A673 (cell line): ENCODE data around the gene LRRC74B. TPM values are rescaled to one million over a fixed set of nuclear protein-coding genes. Genes with fewer than 3 reads are reported as not detected.
"Not testable (repeated sequence)": the region's sequence is repeated elsewhere in the genome, so short reads cannot be mapped to it uniquely, and the experiment has no call there.

ENCODE experiments used
- BruUV-seq: library from RNA; stranded (reverse); fragments of 400-500 nt; replicated peaks from 2 replicates; lab custom pipeline; 2021; lab: Mats Ljungman, UMichigan
- CTCF ChIA-PET: fragments of 300-600 bp; sonication (Branson Sonifier 250); formaldehyde crosslinking; loops from one replicate; lab custom pipeline; 2022; ENCODE audit warnings: antibody characterized with exemption; lab: Charles Lee
- POLR2A ChIA-PET: fragments of 300-600 bp; sonication (Branson Sonifier 250); formaldehyde crosslinking; loops from one replicate; lab custom pipeline; 2022; ENCODE audit warnings: antibody characterized with exemption; ENCODE audit not compliant: low non-redundant PET; lab: Charles Lee
- DNase-seq: peaks from one replicate; pipeline ENCODE4 v3.0.0-alpha.2; 2015; ENCODE audit warnings: low spot score
- H3K27ac ChIP-seq: fragments of 200-600 bp; sonication (generic); 2 replicates; pipeline ENCODE4 v1.5.1; 2016; ENCODE audit warnings: mixed run types, low read depth, mild to moderate bottlenecking, mixed read lengths, antibody characterized with exemption, low read length; ENCODE audit not compliant: poor library complexity, severe bottlenecking
- H3K27me3 ChIP-seq: fragments of 200-600 bp; sonication (generic); replicated peaks from 2 replicates; pipeline ENCODE4 v1.6.1; 2017; ENCODE audit warnings: mixed run types, low read depth, mild to moderate bottlenecking, mixed read lengths, antibody characterized with exemption, low read length; ENCODE audit not compliant: insufficient read depth, poor library complexity
- H3K36me3 ChIP-seq: fragments of 200-600 bp; sonication (generic); 2 replicates; pipeline ENCODE4 v1.6.1; 2016; ENCODE audit warnings: mixed run types, mild to moderate bottlenecking, mixed read lengths, antibody characterized with exemption, low read length; ENCODE audit not compliant: insufficient read depth, poor library complexity, severe bottlenecking
- H3K4me1 ChIP-seq: fragments of 200-600 bp; sonication (generic); 2 replicates; pipeline ENCODE4 v1.6.1; 2017; ENCODE audit warnings: mixed run types, mild to moderate bottlenecking, mixed read lengths, antibody characterized with exemption, low read length; ENCODE audit not compliant: insufficient read depth, poor library complexity, severe bottlenecking
- H3K4me3 ChIP-seq: fragments of 200-600 bp; sonication (generic); 2 replicates; pipeline ENCODE4 v1.5.1; 2016; ENCODE audit warnings: low read depth, mixed run types, mild to moderate bottlenecking, mixed read lengths, low read length; ENCODE audit not compliant: poor library complexity, severe bottlenecking
- H3K9me3 ChIP-seq: fragments of 200-600 bp; sonication (generic); 2 replicates; pipeline ENCODE4 v1.6.1; 2016; ENCODE audit warnings: mixed run types, low read depth, mild to moderate bottlenecking, mixed read lengths, antibody characterized with exemption, low read length; ENCODE audit not compliant: poor library complexity, severe bottlenecking
- CTCF ChIP-seq: fragments of 300-800, 200-600 bp; sonication (generic); conservative IDR thresholded peaks from 2 replicates; pipeline ENCODE4 v1.5.1; 2017; ENCODE audit warnings: low read depth, mild to moderate bottlenecking, antibody characterized with exemption, low read length, moderate library complexity, mixed read lengths
- EZH2 ChIP-seq: fragments of 200-600 bp; sonication (generic); IDR thresholded peaks from 2 replicates; pipeline ENCODE4 v1.6.1; 2017; ENCODE audit warnings: borderline replicate concordance, low read depth, mild to moderate bottlenecking, mixed read lengths, antibody characterized with exemption, low read length; ENCODE audit not compliant: poor library complexity, severe bottlenecking
- intact Hi-C: fragments of 100-400 bp; cut with micrococcal nuclease; formaldehyde crosslinking; loops from one replicate; pipeline ENCODE4 v1.10.0; 2022; ENCODE audit not compliant: unreplicated experiment
- total RNA-seq: library from RNA; stranded (reverse); gene quantifications from 2 replicates; pipeline ENCODE4 v1.2.3, GENCODE V29; 2021

Gene LRRC74B
- total RNA-seq, 1 experiment from 2014 or later: not detected

- Histone ChIP-seq H3K4me1 (peaks cover 18% of the 10 kb centered on the region), H3K36me3 (peaks cover 17% of the 10 kb centered on the region), H3K4me3 (no peak overlapping the region), H3K9me3 (no peaks in the 10 kb centered on the region), H3K27ac (no peak overlapping the region), H3K27me3 (no peaks in the 10 kb centered on the region)
- DNase-seq: no peak
- CTCF ChIA-PET: no interaction called here
- intact Hi-C loops: no loop called here
- BruUV-seq: no TSS peak
- POLR2A ChIA-PET: no interaction called here
- TF ChIP-seq EZH2: no peak
- no peak for TF ChIP-seq CTCF
These were observed 42.0 kb upstream of the LRRC74B start for GRCh38 chr22:21003782-21004181.

GRCh38 chr22:21009208-21009607 is 36.5 kb upstream of the LRRC74B start:
- H3K4me1 ChIP-seq, H3K36me3 ChIP-seq, CTCF ChIA-PET, H3K27ac ChIP-seq, DNase-seq, BruUV-seq, H3K9me3 ChIP-seq, POLR2A ChIA-PET, H3K4me3 ChIP-seq, intact Hi-C loops, H3K27me3 ChIP-seq: not testable (repeated sequence)

DNA sequence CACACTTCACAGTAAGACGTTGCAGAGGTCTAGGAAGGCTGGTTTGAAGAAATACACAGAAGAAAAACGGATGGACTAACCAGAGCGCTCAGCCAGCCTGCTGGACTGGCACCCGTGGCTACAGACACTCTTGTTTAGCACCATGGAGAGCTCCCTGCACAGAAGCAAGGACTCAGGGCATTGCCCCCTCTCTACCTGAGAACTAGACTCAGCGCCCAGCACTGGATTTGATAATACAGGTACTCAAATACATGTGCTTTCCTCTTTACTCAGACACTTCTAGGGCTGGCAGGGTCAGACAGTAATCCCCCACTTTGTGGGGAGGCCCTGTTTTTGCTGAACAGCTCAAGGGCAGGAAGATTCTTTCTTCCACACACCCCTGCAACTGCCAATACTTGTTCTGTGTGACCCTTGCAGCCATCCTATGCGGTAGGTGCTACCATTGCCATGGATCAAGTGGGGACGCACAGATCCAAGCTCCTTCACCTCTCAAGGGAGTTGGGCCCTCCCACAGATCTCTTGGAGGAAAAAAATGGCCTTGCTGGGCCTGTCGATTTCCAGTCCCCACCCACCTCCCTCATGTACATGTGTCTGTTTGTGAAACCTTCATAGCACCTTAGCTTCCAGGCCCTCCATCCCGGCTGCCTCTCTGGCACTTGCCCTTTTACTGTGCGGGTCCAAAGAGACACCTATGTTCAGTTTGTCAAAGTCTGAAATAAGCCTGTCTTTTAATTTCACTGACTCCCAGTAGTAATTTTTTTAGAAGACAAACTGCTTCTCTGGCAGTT is 35.9 kb upstream of the LRRC74B start:
- intact Hi-C loops: no loop called here
- ChIA-PET CTCF (no interaction called here), POLR2A (no interaction called here)
- Histone ChIP-seq H3K9me3 (no peaks in the 10 kb centered on the region), H3K36me3 (no peaks in the 10 kb centered on the region), H3K4me3 (no peak overlapping the region), H3K4me1 (peaks cover 14% of the 10 kb centered on the region), H3K27me3 (no peaks in the 10 kb centered on the region), H3K27ac (no peak overlapping the region)
- TF ChIP-seq CTCF (no peak), EZH2 (no peak)
- no TSS peak for BruUV-seq
- peak; percentile 34 for DNase-seq
